Liver (tissue), 9 donors: ENCODE results near the gene NFATC2. TPM values are rescaled to one million over a fixed set of nuclear protein-coding genes. Genes with fewer than 3 reads are reported as not detected.

Experiments used
- DNase-seq: peaks from one replicate; pipeline ENCODE4 v3.0.0-alpha.2; 2017; ENCODE audit warnings: low spot score
- H3K27ac ChIP-seq, 2 donors: one replicate each; pipeline ENCODE4 v1.7.0; 2013; ENCODE audit warnings: inconsistent platforms in 2 of 2, low read length in 2 of 2, control low read depth in 1 of 2, low read depth in 1 of 2, mild to moderate bottlenecking in 1 of 2
- H3K27me3 ChIP-seq, 4 donors: one replicate each; pipeline versions ENCODE4 v1.6.1 to v1.7.0; 2013; ENCODE audit warnings: low read length in 3 of 4, inconsistent platforms in 1 of 4, mild to moderate bottlenecking in 1 of 4, moderate library complexity in 1 of 4; ENCODE audit not compliant: control insufficient read depth in 4 of 4, insufficient read depth in 4 of 4
- H3K36me3 ChIP-seq, 4 donors: one replicate each; pipeline versions ENCODE4 v1.6.1 to v1.7.0; 2013; ENCODE audit warnings: low read length in 3 of 4, mild to moderate bottlenecking in 3 of 4, low read depth in 1 of 4, moderate library complexity in 1 of 4; ENCODE audit not compliant: control insufficient read depth in 4 of 4, insufficient read depth in 3 of 4
- H3K4me1 ChIP-seq, 4 donors: one replicate each; pipeline versions ENCODE4 v1.6.1 to v1.7.0; 2013; ENCODE audit warnings: low read length in 3 of 4, mild to moderate bottlenecking in 3 of 4, moderate library complexity in 1 of 4; ENCODE audit not compliant: control insufficient read depth in 4 of 4, insufficient read depth in 4 of 4
- H3K4me3 ChIP-seq, 3 donors: one replicate each; pipeline versions ENCODE4 v1.6.1 to v1.7.0; 2013; ENCODE audit warnings: low read length in 3 of 3, control low read depth in 1 of 3, low read depth in 1 of 3, mild to moderate bottlenecking in 1 of 3
- H3K9ac ChIP-seq, 2 donors: one replicate each; pipeline ENCODE4 v1.7.0; 2013; ENCODE audit warnings: low read length in 2 of 2, mild to moderate bottlenecking in 2 of 2, moderate library complexity in 2 of 2, control low read depth in 1 of 2, low read depth in 1 of 2
- H3K9me3 ChIP-seq, 4 donors: one replicate each; pipeline versions ENCODE4 v1.6.1 to v1.7.0; 2013; ENCODE audit warnings: low read length in 3 of 4; ENCODE audit not compliant: control insufficient read depth in 4 of 4
- EGR1 ChIP-seq, 2 donors: IDR thresholded peaks; 2 replicates each; pipeline ENCODE4 v1.6.1; 2016 to 2018; ENCODE audit warnings: antibody characterized with exemption in 2 of 2, low read depth in 2 of 2
- FOXA2 ChIP-seq: IDR thresholded peaks from 2 replicates; pipeline ENCODE4 v1.6.1; 2016; ENCODE audit warnings: antibody characterized with exemption
- GABPA ChIP-seq, 2 donors: IDR thresholded peaks in 1 of 2; conservative IDR thresholded peaks in 1 of 2; 2 replicates each; pipeline ENCODE4 v1.6.1; 2016; ENCODE audit warnings: antibody characterized with exemption in 2 of 2, mild to moderate bottlenecking in 1 of 2, moderate library complexity in 1 of 2
- HNF4A ChIP-seq, 2 donors: conservative IDR thresholded peaks; 2 replicates each; pipeline ENCODE4 v1.6.1; 2016; ENCODE audit warnings: antibody characterized with exemption in 2 of 2, mild to moderate bottlenecking in 2 of 2
- HNF4G ChIP-seq: IDR thresholded peaks from 2 replicates; pipeline ENCODE4 v1.6.1; 2016; ENCODE audit warnings: antibody characterized with exemption
- JUND ChIP-seq, 2 donors: IDR thresholded peaks; 2 replicates each; pipeline ENCODE4 v1.6.1; 2016; ENCODE audit warnings: antibody characterized with exemption in 2 of 2
- NR2F2 ChIP-seq: IDR thresholded peaks from 2 replicates; pipeline ENCODE4 v1.6.1; 2016; ENCODE audit warnings: antibody characterized with exemption
- RAD21 ChIP-seq, 2 donors: IDR thresholded peaks; 2 replicates each; pipeline ENCODE4 v1.6.1; 2016; ENCODE audit warnings: antibody characterized with exemption in 2 of 2, mild to moderate bottlenecking in 2 of 2
- RXRA ChIP-seq, 2 donors: IDR thresholded peaks; 2 replicates each; pipeline ENCODE4 v1.6.1; 2017 to 2018; ENCODE audit warnings: antibody characterized with exemption in 2 of 2, mild to moderate bottlenecking in 1 of 2
- SP1 ChIP-seq: IDR thresholded peaks from 2 replicates; pipeline ENCODE4 v1.6.1; 2018; ENCODE audit warnings: antibody characterized with exemption, mild to moderate bottlenecking
- TAF1 ChIP-seq: conservative IDR thresholded peaks from 2 replicates; pipeline ENCODE4 v1.6.1; 2016; ENCODE audit warnings: antibody characterized with exemption, mild to moderate bottlenecking
- YY1 ChIP-seq: IDR thresholded peaks from 2 replicates; pipeline ENCODE4 v1.6.1; 2016; ENCODE audit warnings: antibody characterized with exemption, mild to moderate bottlenecking
- WGBS: extraction: QIAGEN DNeasy Blood & Tissue Kit; methylation state at CpG from one replicate; pipeline ENCODE4 v1.1.7; 2013; 5-methylcytosine and 5-hydroxymethylcytosine counted together
- polyA plus RNA-seq, 2 donors: library from polyadenylated mRNA; stranded (reverse) in 1 of 2; unstranded in 1 of 2; fragments of 200-250 nt in 1 of 2; fragments of >200 nt in 1 of 2; fragmentation: Nextera tagmentation in 1 of 2; extraction: Ambion mirVana in 1 of 2; gene quantifications; one replicate each; pipeline versions ENCODE4 v1.2.1 to v1.2.3, GENCODE V29; 2013 to 2015
- total RNA-seq, 2 donors: library from RNA; depleted of rRNA; stranded (reverse); fragments of >200 nt; gene quantifications; one replicate each; pipeline ENCODE4 v1.2.3, GENCODE V29; 2014
- TF ChIP-seq, protein P1 (sequence below): IDR thresholded peaks from 2 replicates; pipeline ENCODE4 v1.6.1; 2016; ENCODE audit warnings: antibody characterized with exemption
- TF ChIP-seq, protein P2 (sequence below): IDR thresholded peaks from 2 replicates; pipeline ENCODE4 v1.6.1; 2016; ENCODE audit warnings: antibody characterized with exemption
- TF ChIP-seq, protein P3 (sequence below): IDR thresholded peaks from 2 replicates; pipeline ENCODE4 v1.6.1; 2016; ENCODE audit warnings: antibody characterized with exemption
- TF ChIP-seq, protein P4 (sequence below): fragments of 150-350 bp; IDR thresholded peaks from 2 replicates; pipeline ENCODE4 v1.5.1; 2017; ENCODE audit warnings: improper control_type of control experiment, low read depth, low read length; ENCODE audit not compliant: missing input control
- TF ChIP-seq, protein P5 (sequence below): IDR thresholded peaks from 2 replicates; pipeline ENCODE4 v1.6.1; 2016; ENCODE audit warnings: antibody characterized with exemption, mild to moderate bottlenecking
- donor health status: healthy.
- donor health status: healthy.
- donor health status: healthy.
- donor health status: healthy.
- donor health status: healthy.

Gene NFATC2
- total and polyA plus RNA-seq, 4 donors: 1.2 to 6.7 (median 2.6) TPM

DNA sequence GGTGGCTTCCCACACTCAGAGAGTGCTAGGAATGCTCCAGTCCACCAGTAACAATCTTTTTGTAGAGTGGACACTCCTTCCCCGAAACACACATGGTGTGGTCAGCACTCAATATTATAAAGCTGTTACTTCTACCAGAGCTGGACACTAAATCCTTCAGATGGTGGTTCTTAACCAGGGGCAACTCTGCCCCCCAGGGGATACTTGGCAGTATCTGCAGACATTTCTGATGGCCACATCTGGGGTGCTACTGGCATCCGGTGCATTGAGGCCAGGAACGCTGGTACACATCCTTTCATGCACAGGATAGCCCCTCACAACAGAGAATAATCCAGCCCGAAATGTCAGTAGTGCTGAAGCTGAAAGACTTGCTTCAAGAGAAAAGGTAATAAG, 124.4 kb downstream of the NFATC2 start:
- 96% methylated on average over 4 of the region's 4 CpGs for WGBS
- Histone ChIP-seq H3K9me3 (no peaks in the 10 kb centered on the region), H3K36me3 (peaks cover 0 to 10% (median 6%) of the 10 kb centered on the region in 4 donors), H3K4me3 (no peak overlapping the region), H3K27me3 (no peaks in the 10 kb centered on the region), H3K9ac (no peak overlapping the region), H3K4me1 (peaks cover 4 to 12% (median 8%) of the 10 kb centered on the region in 4 donors), H3K27ac (no peak overlapping the region)
- TF ChIP-seq HNF4G (no peak), RAD21 (IDR thresholded peaks at IDR 0.05) (no peak), GABPA (IDR thresholded peaks at IDR 0.05 in 1 of 2, conservative IDR thresholded peaks at IDR 0.05 in 1 of 2) (no peak), RXRA (IDR thresholded peaks at IDR 0.05) (no peak), EGR1 (IDR thresholded peaks at IDR 0.05; ENCODE audit: low read depth in 2 of 2) (no peak), JUND (IDR thresholded peaks at IDR 0.05) (no peak)
- TF ChIP-seq, protein P1, sequence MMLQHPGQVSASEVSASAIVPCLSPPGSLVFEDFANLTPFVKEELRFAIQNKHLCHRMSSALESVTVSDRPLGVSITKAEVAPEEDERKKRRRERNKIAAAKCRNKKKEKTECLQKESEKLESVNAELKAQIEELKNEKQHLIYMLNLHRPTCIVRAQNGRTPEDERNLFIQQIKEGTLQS: no peak
- TF ChIP-seq, protein P2, sequence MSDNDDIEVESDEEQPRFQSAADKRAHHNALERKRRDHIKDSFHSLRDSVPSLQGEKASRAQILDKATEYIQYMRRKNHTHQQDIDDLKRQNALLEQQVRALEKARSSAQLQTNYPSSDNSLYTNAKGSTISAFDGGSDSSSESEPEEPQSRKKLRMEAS: no peak
- no peak for DNase-seq

DNA sequence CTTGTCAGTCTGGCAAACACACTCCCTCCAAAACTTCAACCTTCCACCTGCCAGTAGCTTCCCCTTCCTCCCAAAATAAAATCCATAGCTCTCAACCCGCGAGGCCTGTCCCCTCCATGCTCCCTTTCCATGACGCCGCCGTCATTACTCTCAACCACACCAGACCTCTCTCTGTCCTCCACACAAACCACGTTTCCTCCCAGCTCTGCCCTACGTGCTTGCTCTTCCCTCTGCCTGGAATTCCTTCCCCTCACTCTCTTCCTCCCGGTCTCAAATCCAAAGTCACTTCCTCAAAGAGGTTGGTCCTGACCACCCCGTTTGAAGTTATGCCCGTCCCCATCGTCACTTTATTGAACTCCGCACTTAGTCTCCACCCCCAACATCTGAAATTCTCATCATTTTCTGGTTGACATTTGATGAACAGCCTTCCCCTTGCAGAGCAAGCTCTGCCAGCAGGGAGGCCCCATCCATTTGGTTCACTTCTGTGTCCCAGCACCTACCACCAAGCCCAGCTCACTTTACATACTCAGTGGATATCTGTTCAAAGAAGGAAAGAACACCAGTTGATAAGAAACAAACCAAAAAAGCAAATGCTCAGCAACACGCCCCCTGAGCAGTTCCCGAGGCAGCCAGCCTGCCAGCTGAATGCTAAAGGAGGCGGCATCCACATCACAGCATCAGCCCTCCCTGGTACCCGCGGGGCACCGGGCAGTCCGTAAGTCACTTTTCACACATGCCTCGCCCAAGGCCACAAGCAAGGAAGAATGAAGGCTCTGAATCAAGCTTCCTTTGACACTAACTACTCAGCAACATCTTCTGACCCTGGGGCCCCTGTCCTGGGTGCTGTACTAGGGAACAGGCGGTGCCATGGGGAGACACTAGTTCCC, 125.0 kb downstream of the NFATC2 start:
- Histone ChIP-seq H3K9ac (no peak overlapping the region), H3K27ac (no peak overlapping the region)
- 85% methylated on average over 21 of the region's 21 CpGs for WGBS

More for the DNA sequence above, 125.0 kb downstream of the NFATC2 start:
- H3K4me3 ChIP-seq: no peak overlapping the region
- no peak for DNase-seq
- no peaks in the 10 kb centered on the region for H3K9me3 ChIP-seq
- peaks cover 0 to 10% (median 6%) of the 10 kb centered on the region in 4 donors for H3K36me3 ChIP-seq
- no peaks in the 10 kb centered on the region for H3K27me3 ChIP-seq
- TF ChIP-seq EGR1 (IDR thresholded peaks at IDR 0.05; ENCODE audit: low read depth in 2 of 2) (no peak), YY1 (no peak), JUND (IDR thresholded peaks at IDR 0.05) (no peak), NR2F2 (no peak), GABPA (IDR thresholded peaks at IDR 0.05 in 1 of 2, conservative IDR thresholded peaks at IDR 0.05 in 1 of 2) (no peak), FOXA2 (no peak), RXRA (IDR thresholded peaks at IDR 0.05) (no peak), HNF4A (conservative IDR thresholded peaks at IDR 0.05) (no peak), HNF4G (no peak), TAF1 (no peak), SP1 (no peak)
- TF ChIP-seq, protein P3, sequence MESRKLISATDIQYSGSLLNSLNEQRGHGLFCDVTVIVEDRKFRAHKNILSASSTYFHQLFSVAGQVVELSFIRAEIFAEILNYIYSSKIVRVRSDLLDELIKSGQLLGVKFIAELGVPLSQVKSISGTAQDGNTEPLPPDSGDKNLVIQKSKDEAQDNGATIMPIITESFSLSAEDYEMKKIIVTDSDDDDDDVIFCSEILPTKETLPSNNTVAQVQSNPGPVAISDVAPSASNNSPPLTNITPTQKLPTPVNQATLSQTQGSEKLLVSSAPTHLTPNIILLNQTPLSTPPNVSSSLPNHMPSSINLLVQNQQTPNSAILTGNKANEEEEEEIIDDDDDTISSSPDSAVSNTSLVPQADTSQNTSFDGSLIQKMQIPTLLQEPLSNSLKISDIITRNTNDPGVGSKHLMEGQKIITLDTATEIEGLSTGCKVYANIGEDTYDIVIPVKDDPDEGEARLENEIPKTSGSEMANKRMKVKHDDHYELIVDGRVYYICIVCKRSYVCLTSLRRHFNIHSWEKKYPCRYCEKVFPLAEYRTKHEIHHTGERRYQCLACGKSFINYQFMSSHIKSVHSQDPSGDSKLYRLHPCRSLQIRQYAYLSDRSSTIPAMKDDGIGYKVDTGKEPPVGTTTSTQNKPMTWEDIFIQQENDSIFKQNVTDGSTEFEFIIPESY: no peak
- TF ChIP-seq, protein P4, sequence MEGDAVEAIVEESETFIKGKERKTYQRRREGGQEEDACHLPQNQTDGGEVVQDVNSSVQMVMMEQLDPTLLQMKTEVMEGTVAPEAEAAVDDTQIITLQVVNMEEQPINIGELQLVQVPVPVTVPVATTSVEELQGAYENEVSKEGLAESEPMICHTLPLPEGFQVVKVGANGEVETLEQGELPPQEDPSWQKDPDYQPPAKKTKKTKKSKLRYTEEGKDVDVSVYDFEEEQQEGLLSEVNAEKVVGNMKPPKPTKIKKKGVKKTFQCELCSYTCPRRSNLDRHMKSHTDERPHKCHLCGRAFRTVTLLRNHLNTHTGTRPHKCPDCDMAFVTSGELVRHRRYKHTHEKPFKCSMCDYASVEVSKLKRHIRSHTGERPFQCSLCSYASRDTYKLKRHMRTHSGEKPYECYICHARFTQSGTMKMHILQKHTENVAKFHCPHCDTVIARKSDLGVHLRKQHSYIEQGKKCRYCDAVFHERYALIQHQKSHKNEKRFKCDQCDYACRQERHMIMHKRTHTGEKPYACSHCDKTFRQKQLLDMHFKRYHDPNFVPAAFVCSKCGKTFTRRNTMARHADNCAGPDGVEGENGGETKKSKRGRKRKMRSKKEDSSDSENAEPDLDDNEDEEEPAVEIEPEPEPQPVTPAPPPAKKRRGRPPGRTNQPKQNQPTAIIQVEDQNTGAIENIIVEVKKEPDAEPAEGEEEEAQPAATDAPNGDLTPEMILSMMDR: no peak
- TF ChIP-seq, protein P5, sequence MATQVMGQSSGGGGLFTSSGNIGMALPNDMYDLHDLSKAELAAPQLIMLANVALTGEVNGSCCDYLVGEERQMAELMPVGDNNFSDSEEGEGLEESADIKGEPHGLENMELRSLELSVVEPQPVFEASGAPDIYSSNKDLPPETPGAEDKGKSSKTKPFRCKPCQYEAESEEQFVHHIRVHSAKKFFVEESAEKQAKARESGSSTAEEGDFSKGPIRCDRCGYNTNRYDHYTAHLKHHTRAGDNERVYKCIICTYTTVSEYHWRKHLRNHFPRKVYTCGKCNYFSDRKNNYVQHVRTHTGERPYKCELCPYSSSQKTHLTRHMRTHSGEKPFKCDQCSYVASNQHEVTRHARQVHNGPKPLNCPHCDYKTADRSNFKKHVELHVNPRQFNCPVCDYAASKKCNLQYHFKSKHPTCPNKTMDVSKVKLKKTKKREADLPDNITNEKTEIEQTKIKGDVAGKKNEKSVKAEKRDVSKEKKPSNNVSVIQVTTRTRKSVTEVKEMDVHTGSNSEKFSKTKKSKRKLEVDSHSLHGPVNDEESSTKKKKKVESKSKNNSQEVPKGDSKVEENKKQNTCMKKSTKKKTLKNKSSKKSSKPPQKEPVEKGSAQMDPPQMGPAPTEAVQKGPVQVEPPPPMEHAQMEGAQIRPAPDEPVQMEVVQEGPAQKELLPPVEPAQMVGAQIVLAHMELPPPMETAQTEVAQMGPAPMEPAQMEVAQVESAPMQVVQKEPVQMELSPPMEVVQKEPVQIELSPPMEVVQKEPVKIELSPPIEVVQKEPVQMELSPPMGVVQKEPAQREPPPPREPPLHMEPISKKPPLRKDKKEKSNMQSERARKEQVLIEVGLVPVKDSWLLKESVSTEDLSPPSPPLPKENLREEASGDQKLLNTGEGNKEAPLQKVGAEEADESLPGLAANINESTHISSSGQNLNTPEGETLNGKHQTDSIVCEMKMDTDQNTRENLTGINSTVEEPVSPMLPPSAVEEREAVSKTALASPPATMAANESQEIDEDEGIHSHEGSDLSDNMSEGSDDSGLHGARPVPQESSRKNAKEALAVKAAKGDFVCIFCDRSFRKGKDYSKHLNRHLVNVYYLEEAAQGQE: no peak
- TF ChIP-seq, protein P1: no peak
- peaks cover 5 to 16% (median 11%) of the 10 kb centered on the region in 4 donors for H3K4me1 ChIP-seq
